Mucosa of gallbladder (tissue), 1 donor: ENCODE measurements around the gene MBD3L2. TPM values are rescaled to one million over a fixed set of nuclear protein-coding genes. Genes with fewer than 3 reads are reported as not detected.
A peak's percentile ranks its signal among the peaks of the same experiment; 100 is the strongest.
"Not testable (repeated sequence)": the region's sequence is repeated elsewhere in the genome, so short reads cannot be mapped to it uniquely, and the experiment has no call there.

Experiments used
- DNase-seq: peaks from one replicate; pipeline ENCODE4 v3.0.0-alpha.2; 2020; ENCODE audit warnings: low spot score
- total RNA-seq: library from RNA; stranded (reverse); gene quantifications from one replicate; pipeline ENCODE4 v1.2.1, GENCODE V29; 2021
- donor health status: DM: no; HTN: no; CAD: no.

MBD3L2 gene
- total RNA-seq, 1 donor from 2014 or later, result not detected

DNA sequence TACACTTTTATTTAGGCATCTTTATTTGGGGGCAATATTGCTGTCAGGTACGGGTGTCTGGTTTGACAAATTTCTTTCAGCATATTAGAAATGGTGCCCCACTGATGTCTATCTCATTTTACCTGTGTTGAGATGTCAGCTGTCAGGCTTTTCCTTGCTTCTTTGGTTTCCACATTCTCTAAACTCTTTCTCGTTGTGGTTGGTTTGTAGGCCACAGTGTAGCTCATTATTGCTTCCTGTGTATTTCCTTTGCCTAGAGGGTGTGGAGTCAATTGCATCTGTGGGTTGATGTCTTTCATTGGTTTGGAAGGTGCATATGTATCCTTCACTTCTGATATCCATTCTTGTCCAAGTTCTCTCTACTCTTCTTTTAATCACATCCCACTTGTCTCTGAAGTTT lies 10.9 kb downstream of the MBD3L2 start:
- DNase-seq, result not testable (repeated sequence)

DNA sequence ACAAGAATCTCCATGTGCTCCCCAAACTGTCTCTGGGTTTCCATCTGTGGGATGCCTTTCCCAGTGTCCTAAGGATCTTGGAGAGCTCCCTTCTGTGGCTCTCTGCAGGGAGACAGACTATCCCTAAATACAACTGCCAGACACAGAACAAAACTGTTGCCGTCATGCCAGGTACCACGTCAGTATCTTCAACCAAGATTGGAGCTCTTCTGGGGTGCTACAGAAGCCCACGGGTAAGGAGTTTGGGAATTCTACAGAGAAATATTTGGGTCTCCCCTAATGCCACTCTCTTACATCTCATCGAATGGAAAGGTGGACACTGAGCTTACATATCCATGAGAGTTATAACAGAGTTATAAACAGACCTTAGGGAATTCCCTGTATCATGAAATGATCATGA lies 14.2 kb downstream of the MBD3L2 start:
- DNase-seq, result no peak

DNA sequence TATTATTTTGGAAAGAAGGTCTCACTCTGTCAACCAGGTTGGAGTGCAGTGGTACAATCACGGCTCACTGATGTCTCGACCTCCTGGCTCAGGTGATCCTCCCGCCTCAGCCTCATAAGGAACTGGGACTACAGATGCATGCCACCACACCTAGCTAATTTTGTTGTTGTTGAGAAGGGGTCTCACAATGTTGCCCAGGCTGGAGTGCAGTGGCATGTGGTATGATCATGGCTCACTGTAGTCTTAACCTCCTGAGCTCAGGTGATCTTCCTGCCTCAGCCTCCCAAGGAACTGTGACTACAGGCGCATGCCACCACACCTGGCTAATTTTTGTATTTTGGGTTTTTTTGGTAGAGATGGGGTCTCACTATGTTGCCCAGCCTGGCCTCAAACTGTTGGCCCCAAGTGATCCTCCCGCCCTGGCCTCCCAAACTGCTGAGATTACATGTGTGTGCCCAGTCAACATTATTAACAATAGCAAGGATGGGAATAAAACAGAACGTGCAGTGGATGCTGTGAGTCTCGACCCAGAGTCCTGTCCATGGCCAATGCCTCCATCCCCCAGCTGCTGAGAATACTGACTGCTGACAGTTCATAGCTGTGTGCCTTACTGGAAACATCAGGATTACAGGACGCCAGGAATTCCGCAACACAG lies 14.8 kb downstream of the MBD3L2 start:
- DNase-seq, result no peak

DNA sequence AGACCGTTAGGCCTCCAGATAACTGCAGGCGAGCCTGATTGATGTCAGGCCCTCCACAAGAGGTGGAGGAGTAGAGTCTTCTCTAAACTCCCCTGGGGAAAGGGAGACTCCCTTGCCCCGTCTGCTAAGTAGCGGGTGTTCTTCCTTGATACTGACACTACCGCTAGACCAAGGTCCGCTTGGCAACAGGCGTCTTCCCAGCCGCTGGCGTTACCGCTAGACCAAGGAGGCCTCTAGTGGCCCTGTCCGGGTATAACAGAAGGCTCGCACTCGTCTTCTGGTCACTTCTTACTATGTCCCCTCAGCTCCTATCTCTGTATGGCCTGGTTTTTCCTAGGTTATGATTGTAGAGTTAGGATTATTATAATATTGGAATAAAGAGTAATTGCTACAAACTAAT lies 18.0 kb downstream of the MBD3L2 start:
- DNase-seq, result not testable (repeated sequence)

DNA sequence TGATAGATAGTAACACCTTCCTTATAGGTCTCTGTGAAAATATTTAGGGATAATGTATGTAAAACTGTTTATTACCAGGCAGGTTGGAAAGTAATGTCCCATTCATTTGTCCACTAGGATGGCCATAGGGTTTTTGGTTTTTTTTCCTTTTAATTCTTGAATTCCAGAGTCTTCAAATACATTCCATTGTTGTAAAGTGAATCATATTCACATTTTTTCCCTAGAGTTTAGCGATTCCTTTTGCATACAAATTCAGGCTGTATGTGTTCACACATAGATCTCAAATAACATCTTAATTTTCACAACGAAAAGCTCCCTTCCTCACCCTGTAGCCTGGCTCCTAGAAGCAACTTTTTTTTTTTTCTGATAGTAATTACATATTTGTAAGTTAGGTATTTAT lies 18.6 kb downstream of the MBD3L2 start:
- no peak for DNase-seq

DNA sequence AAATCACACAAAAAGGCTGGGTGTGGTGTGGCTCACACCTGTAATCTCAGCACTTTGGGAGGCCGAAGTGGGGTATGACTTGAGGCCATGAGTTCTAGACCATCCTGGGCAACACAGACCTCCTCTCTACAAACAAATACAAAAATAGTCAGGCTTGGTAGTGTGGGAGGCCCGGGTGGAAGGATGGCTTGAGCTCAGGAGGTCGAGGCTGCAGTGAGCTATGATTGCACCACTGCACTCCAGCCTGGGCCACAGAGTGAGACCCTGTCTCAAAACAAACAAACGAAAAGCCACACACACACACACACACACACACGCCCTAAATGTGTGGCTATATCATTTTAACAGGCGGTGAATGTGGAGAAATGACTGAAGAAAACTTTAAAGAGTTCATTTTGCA lies 19.5 kb downstream of the MBD3L2 start:
- DNase-seq, result peak; percentile 8

DNA sequence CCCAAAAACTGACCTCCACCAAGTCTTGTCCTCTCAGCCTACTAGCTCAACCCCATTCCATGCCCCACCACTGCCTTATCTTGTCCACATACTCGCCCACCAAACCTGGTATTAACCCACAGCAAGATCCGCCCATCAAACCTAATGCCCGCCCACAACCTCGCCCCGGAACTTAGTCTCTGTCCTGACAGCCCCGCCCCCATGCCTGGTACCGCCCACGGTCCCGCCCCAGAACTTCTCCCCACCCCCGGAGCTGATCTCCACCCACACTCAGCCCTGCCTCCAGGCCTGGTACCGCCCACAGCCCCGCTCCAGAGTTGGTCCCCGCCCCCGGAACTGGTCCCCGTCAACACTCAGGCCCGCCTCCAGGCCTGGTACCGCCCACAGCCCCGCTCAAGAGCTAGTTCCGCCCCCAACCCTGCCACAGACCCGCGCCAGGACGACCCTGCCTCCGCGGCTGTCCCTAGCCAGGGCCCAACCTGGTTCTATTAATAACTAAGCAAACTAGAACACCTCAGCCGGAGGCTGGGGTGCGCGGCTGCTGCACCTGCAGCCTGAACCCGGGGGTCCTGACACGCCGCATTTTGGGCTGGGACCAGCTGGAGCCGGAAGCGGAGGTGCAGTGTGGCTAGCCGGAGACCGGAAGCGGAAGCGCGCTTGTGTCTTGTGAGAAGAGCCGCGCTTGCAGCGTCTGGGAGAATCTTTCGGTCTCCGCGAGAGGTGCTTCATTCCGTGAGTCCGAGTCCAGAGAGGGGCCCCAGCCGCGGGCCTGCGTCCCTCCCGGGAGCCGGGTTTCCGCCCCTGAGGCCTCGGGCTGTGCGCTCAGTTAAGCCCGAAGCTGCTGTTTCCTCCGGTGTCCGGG lies 20.2 kb downstream of the MBD3L2 start, which contains the start of gene ZNF557:
Gene ZNF557 (plus strand): TSS at position 662 of the 862 bp plus-strand sequence. CDS start 5,372 bp downstream, outside the sequence.
- peak; percentile 99 for DNase-seq

DNA sequence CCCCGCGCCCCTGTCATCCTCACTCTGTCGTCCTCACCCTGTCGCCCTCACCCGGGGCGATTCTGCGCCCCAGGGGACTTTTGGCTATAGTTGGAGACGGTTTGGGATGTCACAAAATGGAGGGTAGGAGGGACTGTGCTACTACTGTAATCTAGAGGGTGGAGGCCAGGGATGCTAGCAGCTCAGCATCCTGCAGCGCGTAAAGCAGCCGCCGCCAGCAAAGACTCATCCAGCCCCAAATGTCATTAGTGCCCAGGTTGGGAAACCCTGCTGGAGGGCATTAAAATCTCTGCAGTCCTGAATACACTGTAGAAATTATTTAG lies 20.7 kb downstream of the MBD3L2 start:
- no peak for DNase-seq

DNA sequence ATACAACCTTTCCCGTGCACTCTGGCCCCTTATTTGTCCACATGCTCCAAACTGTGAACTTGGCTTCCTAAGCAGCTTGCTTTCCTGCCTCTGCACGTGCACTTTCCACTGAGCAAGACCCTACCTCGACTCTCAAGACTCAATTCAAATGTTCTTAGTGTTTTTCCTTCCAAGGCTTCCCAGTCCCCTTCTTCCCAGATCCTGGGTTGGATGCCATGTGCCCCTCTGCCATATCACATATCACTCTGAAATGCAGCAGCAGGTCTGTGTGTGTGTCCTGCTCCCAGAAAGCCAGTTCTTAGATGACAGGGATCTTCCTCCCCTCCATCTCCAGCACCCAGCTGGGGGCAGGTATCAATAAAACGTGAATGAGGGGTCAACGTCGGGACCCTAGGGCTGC lies 23.4 kb downstream of the MBD3L2 start:
- peak; percentile 6 for DNase-seq

DNA sequence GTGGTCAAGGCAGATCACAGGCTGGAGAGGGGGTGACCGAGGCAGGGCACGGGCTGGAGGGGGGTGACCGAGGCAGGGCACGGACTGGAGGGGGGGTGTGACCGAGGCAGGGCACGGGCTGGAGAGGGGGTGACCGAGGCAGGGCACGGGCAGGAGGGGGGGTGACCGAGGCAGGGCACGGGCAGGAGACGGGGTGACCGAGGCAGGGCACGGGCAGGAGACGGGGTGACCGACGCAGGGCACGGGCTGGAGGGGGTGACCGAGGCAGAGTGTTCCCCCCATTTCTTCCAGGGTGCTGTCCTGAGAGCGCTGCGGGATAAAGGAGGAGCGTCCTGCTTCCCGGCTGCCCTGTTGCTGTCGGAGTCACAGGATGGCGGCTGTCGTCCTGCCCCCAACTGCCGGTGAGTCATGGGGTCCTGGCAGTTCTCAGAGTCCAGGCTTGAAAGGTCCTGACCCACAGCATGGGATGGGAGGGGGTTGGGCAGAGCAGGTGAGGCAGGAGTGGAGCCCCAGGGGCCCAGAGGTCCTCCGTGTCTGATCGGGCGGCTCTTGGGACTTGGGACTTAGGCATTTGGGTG lies 25.7 kb downstream of the MBD3L2 start:
- peak; percentile 8 for DNase-seq

DNA sequence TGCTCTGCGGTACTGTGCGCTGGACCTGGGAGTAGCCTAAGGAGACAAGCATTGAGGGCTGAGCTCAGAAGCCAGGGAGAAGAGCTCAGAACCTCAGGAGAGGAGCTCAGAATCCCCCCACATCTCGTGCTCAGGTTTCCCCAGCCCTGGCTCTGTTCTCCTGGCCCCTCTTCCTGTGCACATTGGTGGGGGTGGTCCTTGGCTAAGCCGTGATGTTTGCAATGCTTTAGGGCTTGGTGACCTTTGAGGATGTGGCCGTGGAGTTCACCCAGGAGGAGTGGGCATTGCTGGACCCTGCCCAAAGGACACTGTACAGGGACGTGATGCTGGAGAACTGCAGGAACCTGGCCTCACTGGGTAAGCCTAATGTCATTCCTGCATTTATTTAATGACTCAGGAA lies 27.0 kb downstream of the MBD3L2 start:
- DNase-seq, result peak; percentile 9

DNA sequence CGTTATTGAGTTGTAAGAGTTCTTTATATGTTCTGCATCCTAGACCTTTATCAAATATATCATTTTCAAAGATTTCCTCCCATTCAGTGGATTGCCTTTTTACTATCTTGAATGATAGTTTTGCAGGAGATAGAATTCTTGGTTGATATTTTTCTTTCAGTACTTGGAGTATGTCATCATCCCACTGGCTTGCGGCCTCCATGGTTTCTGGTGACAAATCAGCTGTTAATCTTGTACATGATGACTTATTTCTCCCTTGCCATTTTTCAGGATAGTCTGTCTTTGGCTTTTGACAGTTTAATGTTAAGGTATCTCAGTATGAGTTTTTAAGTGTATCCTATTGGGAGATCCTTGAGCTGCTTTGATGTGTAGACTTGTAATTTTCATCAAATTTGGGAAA lies 28.9 kb downstream of the MBD3L2 start:
- no peak for DNase-seq

DNA sequence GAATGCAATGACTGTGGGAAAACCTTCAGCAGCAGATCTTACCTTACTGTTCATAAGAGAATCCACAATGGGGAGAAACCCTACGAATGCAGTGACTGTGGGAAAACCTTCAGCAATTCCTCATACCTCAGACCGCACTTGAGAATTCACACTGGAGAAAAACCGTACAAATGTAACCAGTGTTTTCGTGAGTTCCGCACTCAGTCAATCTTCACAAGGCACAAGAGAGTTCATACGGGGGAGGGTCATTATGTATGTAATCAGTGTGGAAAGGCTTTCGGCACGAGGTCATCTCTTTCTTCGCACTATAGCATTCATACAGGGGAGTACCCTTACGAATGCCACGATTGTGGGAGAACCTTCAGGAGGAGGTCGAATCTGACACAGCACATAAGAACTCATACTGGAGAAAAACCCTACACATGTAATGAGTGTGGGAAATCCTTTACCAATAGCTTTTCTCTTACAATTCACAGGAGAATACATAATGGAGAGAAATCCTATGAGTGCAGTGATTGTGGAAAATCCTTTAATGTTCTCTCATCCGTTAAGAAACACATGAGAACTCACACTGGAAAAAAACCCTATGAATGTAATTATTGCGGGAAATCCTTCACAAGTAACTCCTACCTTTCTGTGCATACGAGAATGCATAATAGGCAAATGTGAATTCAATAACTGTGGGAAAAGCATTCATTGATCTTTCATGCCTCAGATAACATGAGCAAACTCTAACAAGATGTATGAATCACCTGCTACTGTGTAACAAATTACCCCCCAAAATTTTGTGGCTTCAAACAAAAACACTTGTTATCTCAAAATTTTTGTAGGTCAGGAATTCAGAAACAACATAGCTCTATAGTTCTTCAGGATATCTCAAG lies 34.2 kb downstream of the MBD3L2 start:
- no peak for DNase-seq

DNA sequence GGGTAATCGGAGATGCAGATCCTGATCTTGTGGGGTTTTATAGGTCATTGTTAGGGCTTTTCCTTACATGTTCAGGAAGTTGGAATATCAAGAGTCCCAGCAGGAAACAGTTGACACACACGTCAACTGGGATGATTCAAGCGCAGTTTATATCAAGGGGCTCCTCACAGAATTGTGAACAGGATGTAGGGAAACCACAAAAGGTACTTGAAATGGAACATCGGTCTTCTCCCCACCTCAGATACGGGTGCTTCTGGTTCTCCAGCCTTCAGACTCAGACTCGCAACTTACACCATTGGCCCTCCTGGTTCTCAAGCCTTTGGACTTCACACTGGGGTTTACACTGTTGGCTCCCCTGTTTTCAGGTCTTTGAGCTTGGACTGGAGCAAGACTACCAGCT lies 39.9 kb downstream of the MBD3L2 start:
- DNase-seq, result no peak

DNA sequence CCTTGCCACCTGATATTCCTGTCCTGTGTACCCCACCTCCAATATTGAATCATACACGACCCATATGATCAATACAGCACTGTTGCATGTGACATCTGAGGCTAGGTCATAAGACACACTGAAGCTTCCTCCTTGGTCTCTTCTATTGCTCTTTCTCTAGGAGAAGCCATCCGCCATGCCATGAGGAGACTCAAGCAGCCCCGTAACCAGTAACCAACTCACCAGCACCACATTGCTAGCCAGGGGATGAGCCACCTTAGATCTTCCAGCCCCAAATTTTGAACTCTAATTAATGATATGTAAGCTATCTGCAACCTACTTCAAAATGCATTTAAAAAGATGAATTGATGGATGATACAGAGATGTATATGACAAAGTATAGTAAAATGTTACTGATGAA lies 49.0 kb downstream of the MBD3L2 start:
- DNase-seq, result no peak

DNA sequence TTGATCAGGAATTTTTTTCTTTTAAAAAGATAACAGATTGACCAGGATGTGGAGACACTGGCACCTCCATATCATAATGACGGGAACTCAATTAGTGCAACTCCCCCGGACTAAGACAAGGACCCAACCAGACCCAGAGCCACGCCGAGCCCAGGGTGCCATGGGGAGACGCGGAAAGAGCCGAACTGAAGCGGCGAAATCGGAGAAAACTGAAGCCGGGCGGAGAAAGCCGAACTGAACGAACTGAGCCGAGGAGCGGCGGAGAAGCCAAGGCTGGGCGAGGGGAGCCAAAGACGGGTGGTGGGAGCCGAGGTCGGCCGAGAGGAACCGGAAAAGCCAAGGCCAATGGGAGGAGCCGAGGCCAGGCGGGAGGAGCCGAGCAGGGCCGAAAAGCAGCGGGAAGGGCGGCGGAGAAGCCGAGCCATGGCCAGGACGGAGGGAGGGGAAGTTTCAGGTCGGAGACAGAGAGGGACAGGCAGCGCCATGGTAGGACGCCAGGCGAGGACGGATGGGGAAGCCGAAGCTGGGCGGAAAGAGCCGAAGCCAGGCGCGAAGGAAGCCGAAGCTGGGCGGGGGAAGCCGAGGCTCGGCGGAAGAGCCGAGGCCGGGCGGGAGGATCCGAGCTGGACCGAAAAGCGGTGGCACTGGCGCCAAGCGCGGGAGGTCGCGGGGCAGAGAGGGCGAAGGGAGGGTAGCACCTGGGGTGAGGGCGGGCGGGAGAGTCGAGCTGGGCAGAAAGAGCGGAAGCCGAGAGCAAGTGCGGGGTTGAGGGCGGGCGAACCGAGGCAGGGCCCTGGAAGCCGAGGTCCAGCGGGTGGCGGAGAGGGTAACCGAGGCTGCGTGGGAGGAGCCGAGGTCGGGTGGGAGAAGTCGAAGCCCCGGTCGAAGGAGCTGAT lies 49.8 kb downstream of the MBD3L2 start:
- DNase-seq, result peak; percentile 93

DNA sequence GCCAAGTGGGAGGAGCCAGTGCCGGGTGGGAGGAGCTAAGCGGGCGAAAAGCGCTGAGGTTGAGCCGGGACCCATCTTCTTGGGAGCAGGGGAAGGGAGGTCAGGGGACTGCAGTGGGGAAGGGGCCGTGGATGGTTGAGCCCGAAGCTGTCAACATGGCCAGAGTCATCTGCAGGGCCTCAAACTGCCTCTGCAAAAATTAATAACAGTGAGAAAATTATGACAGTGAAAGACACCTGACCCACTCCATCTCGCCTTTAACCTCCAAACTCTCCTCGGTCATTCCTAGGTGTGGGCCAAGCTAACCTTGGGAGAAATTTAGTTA lies 50.4 kb downstream of the MBD3L2 start:
- DNase-seq, result no peak
